ENCODE data around the gene CASP8AP2.

DNA sequence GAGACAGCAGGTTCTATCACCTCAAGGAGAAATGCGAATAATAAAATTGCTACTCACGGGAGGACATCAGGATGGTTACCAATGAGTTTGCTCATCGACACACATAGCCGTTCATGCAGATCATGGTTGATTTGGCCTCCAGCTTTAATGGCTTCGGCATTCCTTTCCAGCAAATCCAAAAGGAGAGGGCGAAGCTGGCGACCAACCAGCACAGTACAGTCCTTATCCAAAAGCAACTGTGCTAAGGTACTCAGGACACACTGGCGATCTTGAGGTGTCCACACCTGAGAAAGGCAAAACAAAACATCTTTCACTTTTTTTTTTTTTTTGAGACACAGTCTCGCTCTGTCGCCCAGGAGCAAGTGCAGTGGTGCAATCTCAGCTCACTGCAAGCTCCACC lies 26.4 kb upstream of the CASP8AP2 start:
- TF ChIP-seq, protein P1, sequence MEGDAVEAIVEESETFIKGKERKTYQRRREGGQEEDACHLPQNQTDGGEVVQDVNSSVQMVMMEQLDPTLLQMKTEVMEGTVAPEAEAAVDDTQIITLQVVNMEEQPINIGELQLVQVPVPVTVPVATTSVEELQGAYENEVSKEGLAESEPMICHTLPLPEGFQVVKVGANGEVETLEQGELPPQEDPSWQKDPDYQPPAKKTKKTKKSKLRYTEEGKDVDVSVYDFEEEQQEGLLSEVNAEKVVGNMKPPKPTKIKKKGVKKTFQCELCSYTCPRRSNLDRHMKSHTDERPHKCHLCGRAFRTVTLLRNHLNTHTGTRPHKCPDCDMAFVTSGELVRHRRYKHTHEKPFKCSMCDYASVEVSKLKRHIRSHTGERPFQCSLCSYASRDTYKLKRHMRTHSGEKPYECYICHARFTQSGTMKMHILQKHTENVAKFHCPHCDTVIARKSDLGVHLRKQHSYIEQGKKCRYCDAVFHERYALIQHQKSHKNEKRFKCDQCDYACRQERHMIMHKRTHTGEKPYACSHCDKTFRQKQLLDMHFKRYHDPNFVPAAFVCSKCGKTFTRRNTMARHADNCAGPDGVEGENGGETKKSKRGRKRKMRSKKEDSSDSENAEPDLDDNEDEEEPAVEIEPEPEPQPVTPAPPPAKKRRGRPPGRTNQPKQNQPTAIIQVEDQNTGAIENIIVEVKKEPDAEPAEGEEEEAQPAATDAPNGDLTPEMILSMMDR (IDR thresholded peaks at IDR 0.05) = no peak
- TF ChIP-seq POLR2A (IDR thresholded peaks at IDR 0.05) = no peak

Data from testis (tissue), 2 donors.